Trophoblast cell (in vitro differentiated cells and primary cell): Measurements from ENCODE around the gene LPP.

ENCODE experiments used
- DNase-seq, 2 donors: peaks; one replicate each; pipeline ENCODE4 v3.0.0-alpha.2; 2016
- H2AFZ ChIP-seq: 2 replicates; pipeline ENCODE4 v1.6.1; 2013; ENCODE audit warnings: low read length, moderate library complexity, mild to moderate bottlenecking; ENCODE audit not compliant: insufficient read depth, poor library complexity
- H2AK5ac ChIP-seq: 2 replicates; pipeline ENCODE4 v1.6.1; 2013; ENCODE audit warnings: mild to moderate bottlenecking, low read length
- H2BK120ac ChIP-seq: 2 replicates; pipeline ENCODE4 v1.6.1; 2013; ENCODE audit warnings: low read length, mild to moderate bottlenecking, moderate library complexity; ENCODE audit not compliant: insufficient read depth, poor library complexity
- H2BK12ac ChIP-seq: 2 replicates; pipeline ENCODE4 v1.6.1; 2013; ENCODE audit warnings: mild to moderate bottlenecking, low read length, moderate library complexity
- H2BK5ac ChIP-seq: 2 replicates; pipeline ENCODE4 v1.6.1; 2013; ENCODE audit warnings: low read length, low read depth, moderate library complexity, mild to moderate bottlenecking; ENCODE audit not compliant: poor library complexity
- H3K14ac ChIP-seq: 2 replicates; pipeline ENCODE4 v1.6.1; 2013; ENCODE audit warnings: mild to moderate bottlenecking, low read length
- H3K18ac ChIP-seq: 2 replicates; pipeline ENCODE4 v1.6.1; 2013; ENCODE audit warnings: mild to moderate bottlenecking, low read length
- H3K23ac ChIP-seq: 2 replicates; pipeline ENCODE4 v1.6.1; 2013; ENCODE audit warnings: low read length
- H3K27ac ChIP-seq: 2 replicates; pipeline ENCODE4 v1.5.1; 2013; ENCODE audit warnings: low read depth, mild to moderate bottlenecking, inconsistent platforms, low read length, moderate library complexity
- H3K27me3 ChIP-seq: 2 replicates; pipeline ENCODE4 v1.6.1; 2013; ENCODE audit warnings: inconsistent platforms, mild to moderate bottlenecking, low read length, moderate library complexity; ENCODE audit not compliant: insufficient read depth
- H3K36me3 ChIP-seq, 2 experiments: 1 replicate in 1 of 2; 2 replicates in 1 of 2; pipeline ENCODE4 v1.6.1; 2013; ENCODE audit warnings: low read length in 2 of 2, mild to moderate bottlenecking in 2 of 2, moderate library complexity in 1 of 2; ENCODE audit not compliant: insufficient read depth in 2 of 2, control insufficient read depth in 1 of 2
- H3K4ac ChIP-seq: 2 replicates; pipeline ENCODE4 v1.6.1; 2013; ENCODE audit warnings: low read depth, mild to moderate bottlenecking, low read length, moderate library complexity
- H3K4me1 ChIP-seq, 2 experiments: 1 replicate in 1 of 2; 2 replicates in 1 of 2; pipeline ENCODE4 v1.6.1; 2013; ENCODE audit warnings: low read length in 2 of 2, mild to moderate bottlenecking in 2 of 2, moderate library complexity in 1 of 2; ENCODE audit not compliant: insufficient read depth in 2 of 2, control insufficient read depth in 1 of 2
- H3K4me2 ChIP-seq: 2 replicates; pipeline ENCODE4 v1.6.1; 2013; ENCODE audit warnings: inconsistent platforms, mild to moderate bottlenecking, low read length, moderate library complexity
- H3K4me3 ChIP-seq: 2 replicates; pipeline ENCODE4 v1.5.1; 2013; ENCODE audit warnings: mild to moderate bottlenecking, low read depth, low read length, inconsistent platforms
- H3K79me1 ChIP-seq: one replicate; pipeline ENCODE4 v1.6.1; 2013; ENCODE audit warnings: low read length
- H3K79me2 ChIP-seq: 2 replicates; pipeline ENCODE4 v1.6.1; 2013; ENCODE audit warnings: low read length, mild to moderate bottlenecking; ENCODE audit not compliant: control insufficient read depth, insufficient read depth, poor library complexity
- H3K9ac ChIP-seq: 2 replicates; pipeline ENCODE4 v1.6.1; 2013; ENCODE audit warnings: mild to moderate bottlenecking, low read length
- H3K9me3 ChIP-seq: 2 replicates; pipeline ENCODE4 v1.6.1; 2013; ENCODE audit warnings: low read depth, mild to moderate bottlenecking, control low read depth, inconsistent platforms, low read length; ENCODE audit not compliant: insufficient read depth
- H4K12ac ChIP-seq: 2 replicates; pipeline ENCODE4 v1.6.1; 2013; ENCODE audit warnings: low read depth, mild to moderate bottlenecking, low read length, moderate library complexity
- H4K8ac ChIP-seq: 2 replicates; pipeline ENCODE4 v1.6.1; 2013; ENCODE audit warnings: low read depth, mild to moderate bottlenecking, low read length, moderate library complexity
- H4K91ac ChIP-seq: one replicate; pipeline ENCODE4 v1.6.1; 2013; ENCODE audit warnings: low read depth, mild to moderate bottlenecking, low read length, moderate library complexity
- WGBS: extraction: QIAGEN DNeasy Blood & Tissue Kit; methylation state at CpG from one replicate; pipeline ENCODE4 v1.1.7; 2013; ENCODE audit warnings: missing lambda C conversion rate; ENCODE audit not compliant: insufficient read length, insufficient coverage; ENCODE audit errors: extremely low coverage; 5-methylcytosine and 5-hydroxymethylcytosine counted together

Gene LPP

GRCh38 chr3:188842639-188843038 is 688.7 kb downstream of the LPP start:
- H3K9ac ChIP-seq = no peak overlapping the region
- H3K18ac ChIP-seq = no peak overlapping the region
- no peaks in the 10 kb centered on the region for H3K79me1 ChIP-seq
- H4K91ac ChIP-seq = no peak overlapping the region
- no peak overlapping the region for H2BK120ac ChIP-seq
- H3K4ac ChIP-seq = no peak overlapping the region
- no peaks in the 10 kb centered on the region for H3K79me2 ChIP-seq
- H2AK5ac ChIP-seq = no peak overlapping the region
- no peak overlapping the region for H3K4me2 ChIP-seq
- no peaks in the 10 kb centered on the region for H3K4me1 ChIP-seq
- no peak overlapping the region for H3K4me3 ChIP-seq
- no peak overlapping the region for H2BK12ac ChIP-seq
- H3K27ac ChIP-seq = no peak overlapping the region
- WGBS = no CpG with 5 or more reads among the region's 1 CpG
- H3K9me3 ChIP-seq = no peaks in the 10 kb centered on the region
- no peak overlapping the region for H4K8ac ChIP-seq
- H3K23ac ChIP-seq = no peak overlapping the region
- H3K14ac ChIP-seq = no peak overlapping the region
- no peaks in the 10 kb centered on the region for H3K36me3 ChIP-seq
- no peak for DNase-seq
- H2BK5ac ChIP-seq = no peak overlapping the region
- no peak overlapping the region for H2AFZ ChIP-seq
- no peak overlapping the region for H4K12ac ChIP-seq
- H3K27me3 ChIP-seq = no peaks in the 10 kb centered on the region

DNA sequence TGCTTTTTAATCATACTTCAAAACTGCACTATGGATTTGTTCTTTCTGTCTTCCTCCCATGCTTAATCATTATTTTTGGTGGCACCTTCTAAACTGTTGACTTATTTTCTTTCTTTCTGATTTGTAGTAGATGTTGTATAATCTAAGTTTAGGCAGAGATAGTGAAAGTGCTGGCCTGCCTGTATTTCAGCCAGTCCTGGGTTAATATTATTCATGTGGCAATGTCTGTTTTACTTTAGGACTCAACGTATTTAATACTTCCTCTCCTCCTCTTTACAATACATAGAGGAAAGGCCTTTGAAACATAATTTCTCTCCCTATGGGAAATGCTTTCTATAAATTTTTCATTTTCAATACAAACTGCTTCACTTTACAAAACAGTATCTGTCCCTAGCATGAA is 690.1 kb downstream of the LPP start:
- no peaks in the 10 kb centered on the region for H3K36me3 ChIP-seq
- H3K9me3 ChIP-seq = no peaks in the 10 kb centered on the region
- H3K4me2 ChIP-seq = no peak overlapping the region
- no peak overlapping the region for H4K8ac ChIP-seq
- no peak overlapping the region for H3K18ac ChIP-seq
- H2BK5ac ChIP-seq = no peak overlapping the region
- H3K27me3 ChIP-seq = no peaks in the 10 kb centered on the region
- H3K14ac ChIP-seq = no peak overlapping the region
- no peaks in the 10 kb centered on the region for H3K4me1 ChIP-seq
- no peak for DNase-seq
- no peak overlapping the region for H2AK5ac ChIP-seq
- H2AFZ ChIP-seq = no peak overlapping the region
- H2BK120ac ChIP-seq = no peak overlapping the region
- no peak overlapping the region for H3K4me3 ChIP-seq
- H4K91ac ChIP-seq = no peak overlapping the region
- H3K27ac ChIP-seq = no peak overlapping the region
- H4K12ac ChIP-seq = no peak overlapping the region
- H2BK12ac ChIP-seq = no peak overlapping the region
- H3K79me2 ChIP-seq = no peaks in the 10 kb centered on the region
- no peak overlapping the region for H3K23ac ChIP-seq
- H3K79me1 ChIP-seq = no peaks in the 10 kb centered on the region
- WGBS = no CpG with 5 or more reads among the region's 1 CpG
- no peak overlapping the region for H3K4ac ChIP-seq
- H3K9ac ChIP-seq = no peak overlapping the region

- H3K27me3 ChIP-seq = no peaks in the 10 kb centered on the region
- H3K14ac ChIP-seq = no peak overlapping the region
- no peaks in the 10 kb centered on the region for H3K79me1 ChIP-seq
- no peak for DNase-seq
- no peak overlapping the region for H3K4me2 ChIP-seq
- H4K8ac ChIP-seq = no peak overlapping the region
- no peak overlapping the region for H2BK120ac ChIP-seq
- H3K4me1 ChIP-seq = no peaks in the 10 kb centered on the region
- no peaks in the 10 kb centered on the region for H3K36me3 ChIP-seq
- no peak overlapping the region for H3K4me3 ChIP-seq
- no peak overlapping the region for H4K91ac ChIP-seq
- H3K9me3 ChIP-seq = no peaks in the 10 kb centered on the region
- no peak overlapping the region for H2AFZ ChIP-seq
- H2BK12ac ChIP-seq = no peak overlapping the region
- no peaks in the 10 kb centered on the region for H3K79me2 ChIP-seq
- no peak overlapping the region for H2AK5ac ChIP-seq
- WGBS = no CpG with 5 or more reads among the region's 3 CpGs
- no peak overlapping the region for H3K9ac ChIP-seq
- no peak overlapping the region for H3K27ac ChIP-seq
- no peak overlapping the region for H3K18ac ChIP-seq
- no peak overlapping the region for H3K23ac ChIP-seq
- H3K4ac ChIP-seq = no peak overlapping the region
- no peak overlapping the region for H2BK5ac ChIP-seq
- no peak overlapping the region for H4K12ac ChIP-seq
These were observed 691.6 kb downstream of the LPP start for GRCh38 chr3:188845514-188845913.

GRCh38 chr3:188848947-188849346 is 695.0 kb downstream of the LPP start:
- no peak overlapping the region for H2BK5ac ChIP-seq
- no peak overlapping the region for H4K12ac ChIP-seq
- no peak overlapping the region for H3K4me3 ChIP-seq
- H2BK120ac ChIP-seq = no peak overlapping the region
- no CpG with 5 or more reads among the region's 8 CpGs for WGBS
- H3K4me2 ChIP-seq = no peak overlapping the region
- no peak overlapping the region for H2BK12ac ChIP-seq
- no peak overlapping the region for H3K27ac ChIP-seq
- no peak for DNase-seq
- H3K79me1 ChIP-seq = no peaks in the 10 kb centered on the region
- H3K36me3 ChIP-seq = no peaks in the 10 kb centered on the region
- no peaks in the 10 kb centered on the region for H3K79me2 ChIP-seq
- no peak overlapping the region for H3K18ac ChIP-seq
- no peaks in the 10 kb centered on the region for H3K9me3 ChIP-seq
- H4K8ac ChIP-seq = no peak overlapping the region
- no peak overlapping the region for H3K14ac ChIP-seq
- no peaks in the 10 kb centered on the region for H3K27me3 ChIP-seq
- no peak overlapping the region for H2AFZ ChIP-seq
- no peak overlapping the region for H3K9ac ChIP-seq
- H3K4me1 ChIP-seq = no peaks in the 10 kb centered on the region
- no peak overlapping the region for H2AK5ac ChIP-seq
- no peak overlapping the region for H3K23ac ChIP-seq
- no peak overlapping the region for H3K4ac ChIP-seq
- H4K91ac ChIP-seq = no peak overlapping the region
